Endothelial cell of umbilical vein (primary cell): Measurements from ENCODE around the gene PIN1. TPM values are rescaled to one million over a fixed set of nuclear protein-coding genes. Genes with fewer than 3 reads are reported as not detected.

ENCODE experiments used
- BruUV-seq: library from RNA; stranded (reverse); fragments of 400-500 nt; replicated peaks from 2 replicates; lab custom pipeline; 2021; lab: Mats Ljungman, UMichigan
- CTCF ChIA-PET: fragments of 300-600, 350-600 bp; sonication (Branson Sonifier 250); formaldehyde crosslinking; loops from one replicate; lab custom pipeline; 2021; ENCODE audit warnings: antibody characterized with exemption, inconsistent platforms; lab: Charles Lee
- POLR2A ChIA-PET: fragments of 300-600, 350-600 bp; sonication (Branson Sonifier 250); formaldehyde crosslinking; loops from one replicate; lab custom pipeline; 2021; ENCODE audit warnings: antibody characterized with exemption, inconsistent platforms; lab: Charles Lee
- DNase-seq: peaks from one replicate; pipeline ENCODE4 v3.0.0-alpha.2; 2011; ENCODE audit warnings: low read depth, low spot score
- FAIRE-seq: peaks from 2 replicates; lab custom pipeline; 2011; peaks lifted over from hg19 to GRCh38; lab: Jason Lieb, UNC
- H2AFZ ChIP-seq: 2 replicates; pipeline ENCODE4 v1.6.0; 2012; ENCODE audit warnings: low read depth, low read length, control low read depth, inconsistent platforms
- H3K27ac ChIP-seq: 2 replicates; pipeline ENCODE4 v1.5.1; 2011; ENCODE audit warnings: low read depth, mild to moderate bottlenecking, control low read depth, low read length, moderate library complexity; ENCODE audit not compliant: insufficient read depth
- H3K27me3 ChIP-seq, 2 experiments: 2 replicates each; pipeline versions ENCODE4 v1.6.0 to v1.6.1; 2011; ENCODE audit warnings: low read length in 2 of 2, mixed read lengths in 1 of 2; ENCODE audit not compliant: control insufficient read depth in 2 of 2, insufficient read depth in 2 of 2
- H3K36me3 ChIP-seq, 2 experiments: 2 replicates in 1 of 2; 3 replicates in 1 of 2; pipeline ENCODE4 v1.5.1; 2011; ENCODE audit warnings: low read length in 2 of 2, mild to moderate bottlenecking in 1 of 2, moderate library complexity in 1 of 2; ENCODE audit not compliant: control insufficient read depth in 2 of 2, insufficient read depth in 2 of 2; ENCODE audit errors: extremely low read depth in 1 of 2
- H3K4me1 ChIP-seq: 3 replicates; pipeline ENCODE4 v1.5.1; 2011; ENCODE audit warnings: mild to moderate bottlenecking, low read length; ENCODE audit not compliant: control insufficient read depth, insufficient read depth; ENCODE audit errors: extremely low read depth
- H3K4me2 ChIP-seq: 2 replicates; pipeline ENCODE4 v1.6.1; 2011; ENCODE audit warnings: low read length, control low read depth, mixed read lengths; ENCODE audit not compliant: insufficient read depth
- H3K4me3 ChIP-seq, 3 experiments: fragments of 200-600 bp in 1 of 3; sonication (generic), shearing (Covaris generic) in 1 of 3; replicated peaks in 1 of 3; 2 replicates each; pipeline ENCODE4 v1.5.1; 2011 to 2016; ENCODE audit warnings: control low read depth in 3 of 3, low read length in 3 of 3, mild to moderate bottlenecking in 2 of 3, inconsistent platforms in 1 of 3, low read depth in 1 of 3, moderate library complexity in 1 of 3; ENCODE audit not compliant: insufficient read depth in 1 of 3
- H3K79me2 ChIP-seq: 2 replicates; pipeline ENCODE4 v1.6.0; 2012; ENCODE audit warnings: low read length, inconsistent platforms; ENCODE audit not compliant: control insufficient read depth, insufficient read depth
- H3K9ac ChIP-seq: replicated peaks from 2 replicates; pipeline ENCODE3; 2011; ENCODE audit warnings: low read length, control low read depth; ENCODE audit not compliant: insufficient read depth; ENCODE audit errors: extremely low read depth
- H3K9me1 ChIP-seq: replicated peaks from 3 replicates; pipeline ENCODE4 v1.6.0; 2011; ENCODE audit warnings: mild to moderate bottlenecking, low read length; ENCODE audit not compliant: control insufficient read depth, insufficient read depth; ENCODE audit errors: extremely low read depth
- H3K9me3 ChIP-seq: replicated peaks from 2 replicates; pipeline ENCODE4 v1.5.1; 2012; ENCODE audit warnings: low read length, inconsistent platforms; ENCODE audit not compliant: control insufficient read depth, insufficient read depth
- H4K20me1 ChIP-seq: replicated peaks from 2 replicates; pipeline ENCODE3; 2011; ENCODE audit warnings: mild to moderate bottlenecking, low read length; ENCODE audit not compliant: control insufficient read depth, insufficient read depth; ENCODE audit errors: extremely low read depth
- EZH2 ChIP-seq: IDR thresholded peaks from 2 replicates; pipeline ENCODE4 v1.6.1; 2012; ENCODE audit warnings: borderline replicate concordance, low read depth, mild to moderate bottlenecking, moderate library complexity, low read length, inconsistent platforms; ENCODE audit not compliant: severe bottlenecking
- FOS ChIP-seq: IDR thresholded peaks from 2 replicates; pipeline ENCODE4 v1.6.1; 2011; ENCODE audit warnings: mild to moderate bottlenecking, low read length, moderate library complexity, borderline replicate concordance; ENCODE audit not compliant: insufficient read depth
- GATA2 ChIP-seq: IDR thresholded peaks from 2 replicates; pipeline ENCODE4 v1.7.0; 2011; ENCODE audit warnings: low read depth, mild to moderate bottlenecking, moderate library complexity, mixed read lengths, low read length; ENCODE audit not compliant: insufficient read length, insufficient read depth
- JUN ChIP-seq: IDR thresholded peaks from 2 replicates; pipeline ENCODE4 v1.6.1; 2011; ENCODE audit warnings: borderline replicate concordance, low read depth; ENCODE audit not compliant: insufficient read length, insufficient read depth
- MYC ChIP-seq: IDR thresholded peaks from one replicate; pipeline ENCODE4 v1.6.1; 2011; ENCODE audit warnings: mild to moderate bottlenecking, low read depth, low read length
- POLR2A ChIP-seq: IDR thresholded peaks from 2 replicates; pipeline ENCODE4 v1.6.1; 2012; ENCODE audit warnings: low read depth, mild to moderate bottlenecking, control low read depth, low read length
- POLR2AphosphoS5 ChIP-seq: IDR thresholded peaks from 2 replicates; pipeline ENCODE4 v1.6.1; 2012; ENCODE audit warnings: low read depth, mild to moderate bottlenecking, control low read depth, low read length, moderate library complexity; ENCODE audit not compliant: insufficient read depth
- dilution Hi-C: fragments of 300-500 bp; cut with MboI; formaldehyde crosslinking; loops from one replicate; pipeline ENCODE4 v1.15.0; 2019; ENCODE audit warnings: low sequenced_read_pairs; ENCODE audit not compliant: extremely low pct_ligation_motif_present
- intact Hi-C: fragments of 100-400 bp; cut with micrococcal nuclease; formaldehyde crosslinking; loops from one replicate; pipeline ENCODE4 v1.10.0; 2022
- polyA plus RNA-seq, 4 experiments: library from polyadenylated mRNA; depleted of rRNA in 3 of 4; stranded (reverse) in 3 of 4; unstranded in 1 of 4; fragments of >200 nt; gene quantifications; 2 replicates each; pipeline versions ENCODE4 v1.2.1 to v1.2.3, GENCODE V29; 2011 to 2012; ENCODE audit warnings: missing spikeins in 1 of 4
- total RNA-seq: library from RNA; stranded (reverse); gene quantifications from 2 replicates; pipeline ENCODE4 v1.2.3, GENCODE V29; 2021
- TF ChIP-seq, protein P1 (sequence below), 2 donors: IDR thresholded peaks; 1 replicate in 1 of 2; 2 replicates in 1 of 2; pipeline ENCODE4 v1.5.1; 2011; ENCODE audit warnings: low read length in 2 of 2, mild to moderate bottlenecking in 2 of 2, moderate library complexity in 2 of 2, control low read depth in 1 of 2, inconsistent platforms in 1 of 2, low read depth in 1 of 2; ENCODE audit not compliant: insufficient read depth in 1 of 2; ENCODE audit errors: extremely low read depth in 1 of 2
- TF ChIP-seq, protein P2 (sequence below): IDR thresholded peaks from 2 replicates; pipeline ENCODE4 v1.6.1; 2011; ENCODE audit not compliant: insufficient read depth, insufficient read length

PIN1 gene
- total and polyA plus RNA-seq, 2 donors (not counting 3 experiments of a cell fraction or from before 2014, with no cell fraction given) = 97.4 to 115 TPM

DNA sequence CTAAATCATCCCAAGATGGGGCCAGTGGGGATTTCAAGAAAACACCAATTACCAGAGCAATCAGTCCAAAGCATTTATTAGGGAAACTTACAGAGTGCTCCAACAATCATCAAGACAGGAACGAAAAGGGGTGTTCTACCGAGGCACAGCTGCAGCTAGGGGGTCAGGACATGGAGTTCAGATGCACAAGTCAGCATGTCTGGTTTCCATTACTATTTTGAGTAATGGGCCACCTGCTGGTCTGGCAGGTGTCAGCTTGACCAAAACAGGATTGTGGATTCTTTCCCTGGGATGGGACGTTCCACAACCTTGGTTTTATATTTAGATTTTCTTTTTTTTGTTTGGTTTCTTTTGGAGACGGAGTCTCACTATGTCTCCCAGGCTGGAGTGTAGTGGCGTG, 11.3 kb upstream of the PIN1 start:
- H3K4me1 ChIP-seq = peaks cover 14% of the 10 kb centered on the region
- dilution Hi-C loops (no loop called here), intact Hi-C loops (no loop called here)
- FAIRE-seq = no peak
- H3K4me2 ChIP-seq = no peak overlapping the region
- H3K9me1 ChIP-seq = no peaks in the 10 kb centered on the region
- no peak for DNase-seq
- no peak overlapping the region for H3K27ac ChIP-seq
- TF ChIP-seq MYC (no peak), POLR2A (no peak), EZH2 (no peak), JUN (no peak), GATA2 (no peak), FOS (no peak), POLR2AphosphoS5 (no peak)
- TF ChIP-seq, protein P1, sequence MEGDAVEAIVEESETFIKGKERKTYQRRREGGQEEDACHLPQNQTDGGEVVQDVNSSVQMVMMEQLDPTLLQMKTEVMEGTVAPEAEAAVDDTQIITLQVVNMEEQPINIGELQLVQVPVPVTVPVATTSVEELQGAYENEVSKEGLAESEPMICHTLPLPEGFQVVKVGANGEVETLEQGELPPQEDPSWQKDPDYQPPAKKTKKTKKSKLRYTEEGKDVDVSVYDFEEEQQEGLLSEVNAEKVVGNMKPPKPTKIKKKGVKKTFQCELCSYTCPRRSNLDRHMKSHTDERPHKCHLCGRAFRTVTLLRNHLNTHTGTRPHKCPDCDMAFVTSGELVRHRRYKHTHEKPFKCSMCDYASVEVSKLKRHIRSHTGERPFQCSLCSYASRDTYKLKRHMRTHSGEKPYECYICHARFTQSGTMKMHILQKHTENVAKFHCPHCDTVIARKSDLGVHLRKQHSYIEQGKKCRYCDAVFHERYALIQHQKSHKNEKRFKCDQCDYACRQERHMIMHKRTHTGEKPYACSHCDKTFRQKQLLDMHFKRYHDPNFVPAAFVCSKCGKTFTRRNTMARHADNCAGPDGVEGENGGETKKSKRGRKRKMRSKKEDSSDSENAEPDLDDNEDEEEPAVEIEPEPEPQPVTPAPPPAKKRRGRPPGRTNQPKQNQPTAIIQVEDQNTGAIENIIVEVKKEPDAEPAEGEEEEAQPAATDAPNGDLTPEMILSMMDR (IDR thresholded peaks at IDR 0.05; ENCODE audit: extremely low read depth in 1 of 2, insufficient read depth in 1 of 2, low read depth in 1 of 2, low read length in 2 of 2) = no peak
- TF ChIP-seq, protein P2, sequence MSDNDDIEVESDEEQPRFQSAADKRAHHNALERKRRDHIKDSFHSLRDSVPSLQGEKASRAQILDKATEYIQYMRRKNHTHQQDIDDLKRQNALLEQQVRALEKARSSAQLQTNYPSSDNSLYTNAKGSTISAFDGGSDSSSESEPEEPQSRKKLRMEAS = no peak
- H3K36me3 ChIP-seq = no peaks in the 10 kb centered on the region
- no peak overlapping the region for H3K4me3 ChIP-seq
- no peaks in the 10 kb centered on the region for H3K27me3 ChIP-seq
- peaks cover 28% of the 10 kb centered on the region for H3K79me2 ChIP-seq
- no peaks in the 10 kb centered on the region for H4K20me1 ChIP-seq
- POLR2A ChIA-PET = no interaction called here
- no peaks in the 10 kb centered on the region for H3K9me3 ChIP-seq
- no TSS peak for BruUV-seq
- CTCF ChIA-PET = no interaction called here
- H2AFZ ChIP-seq = no peak overlapping the region
- H3K9ac ChIP-seq = no peak overlapping the region
